Esophagus muscularis mucosa (tissue), 3 donors: ENCODE data around the gene FFAR3.

Experiments used
- CTCF ChIP-seq, 3 experiments: fragments of 200-600 bp in 2 of 3; fragments of 450-650 bp in 1 of 3; sonication (generic) in 2 of 3; IDR thresholded peaks; one replicate each; pipeline ENCODE4 v1.5.1; 2017 to 2019; ENCODE audit warnings: antibody characterized with exemption in 3 of 3, mild to moderate bottlenecking in 2 of 3, moderate library complexity in 1 of 3
- POLR2A ChIP-seq: fragments of 450-650 bp; IDR thresholded peaks from one replicate; pipeline ENCODE4 v1.6.1; 2017; ENCODE audit warnings: antibody characterized with exemption, moderate library complexity, mild to moderate bottlenecking, low read depth

- TF ChIP-seq POLR2A = no peak
- no peak for TF ChIP-seq CTCF (IDR thresholded peaks at IDR 0.05)
Observed at GRCh38 chr19:35328851-35329285, 29.4 kb upstream of the FFAR3 start, which contains the start of gene CD22.
